ENCODE data around the gene ROR2.

Gene ROR2

DNA sequence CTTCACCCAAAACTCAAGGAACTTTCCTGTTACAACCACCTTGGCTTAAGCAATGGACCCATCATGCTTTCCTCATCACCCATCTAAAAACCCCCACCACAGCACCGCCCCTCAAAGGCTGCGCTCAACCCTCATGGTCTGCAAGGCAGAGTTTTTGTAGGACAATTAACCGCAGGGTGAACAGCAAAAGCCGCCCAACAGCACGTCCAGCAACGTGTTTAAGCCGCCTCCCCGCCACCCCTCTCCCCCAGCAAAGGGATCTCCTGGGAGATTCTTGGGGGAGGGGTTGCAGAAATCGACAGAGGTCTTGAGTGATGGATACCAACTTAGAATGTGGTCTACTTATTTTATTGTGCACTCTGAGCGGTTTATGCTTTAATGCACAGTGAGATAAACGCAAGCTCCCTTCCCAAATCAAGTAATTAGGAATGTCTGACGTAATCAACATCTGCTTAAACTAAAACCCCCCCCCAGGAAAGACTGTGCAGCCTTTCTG is 1.9 kb downstream of the ROR2 start:
- DNase-seq = no peak

DNA sequence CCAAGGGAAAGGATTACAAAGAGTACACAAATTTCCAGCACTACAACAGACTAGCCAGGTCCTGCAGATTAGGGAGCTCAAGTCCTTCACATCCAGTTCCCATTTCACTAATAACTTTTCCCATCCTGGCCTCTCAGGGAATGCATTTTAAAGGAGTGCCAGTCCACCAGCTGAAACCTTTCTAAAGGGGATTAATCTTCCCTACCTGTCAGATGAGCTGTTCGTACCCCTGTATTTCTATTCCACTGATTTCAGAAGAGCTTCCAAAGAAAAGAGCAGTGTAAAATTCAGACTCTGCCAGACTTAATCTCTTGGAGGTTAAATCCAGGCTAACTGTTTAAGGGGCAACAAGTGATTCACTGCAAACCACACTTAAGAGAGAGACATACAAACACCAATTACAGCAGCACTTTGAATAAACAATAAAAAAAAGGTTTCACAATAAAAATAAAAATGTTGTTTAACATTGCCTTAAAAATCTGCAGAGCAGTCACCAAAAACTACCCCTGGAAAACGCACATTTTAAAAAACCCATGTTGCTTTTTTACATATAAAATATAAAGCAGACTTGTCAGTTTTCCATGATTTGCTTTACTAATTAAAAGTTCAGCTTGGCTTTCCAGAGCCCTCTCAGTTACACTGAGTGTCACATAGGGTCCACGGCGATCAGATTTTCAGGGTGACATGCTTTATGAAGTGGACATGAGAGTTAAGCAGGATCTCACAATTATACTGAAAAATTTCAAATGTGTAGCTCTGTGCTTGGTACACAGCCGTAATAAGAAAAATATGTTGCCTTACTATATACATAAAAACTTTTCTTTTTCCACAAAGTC is 3.2 kb downstream of the ROR2 start:
- no peak for DNase-seq

DNA sequence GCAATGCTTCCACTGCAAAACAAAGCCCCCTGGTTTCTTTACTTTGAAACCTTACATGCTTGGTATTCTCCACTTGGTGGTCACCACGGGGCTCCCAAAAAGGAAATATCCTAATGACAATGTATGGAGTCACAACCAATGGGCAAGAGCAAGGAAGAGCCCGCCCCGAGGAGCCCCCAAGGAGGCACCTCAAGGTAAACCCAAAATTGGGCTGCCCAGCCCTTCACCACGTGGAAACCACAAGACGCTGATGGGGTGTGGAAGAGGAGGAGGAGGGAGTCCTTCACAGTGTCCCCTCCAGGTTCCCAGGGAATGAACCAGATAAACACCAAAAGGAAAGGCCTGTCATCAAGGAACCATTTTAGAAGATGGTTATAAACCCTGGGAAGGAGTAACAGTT is 3.8 kb downstream of the ROR2 start:
- no peak for DNase-seq

- no peak for DNase-seq
Observed at GRCh38 chr9:91945277-91946085, 4.5 kb downstream of the ROR2 start.

DNA sequence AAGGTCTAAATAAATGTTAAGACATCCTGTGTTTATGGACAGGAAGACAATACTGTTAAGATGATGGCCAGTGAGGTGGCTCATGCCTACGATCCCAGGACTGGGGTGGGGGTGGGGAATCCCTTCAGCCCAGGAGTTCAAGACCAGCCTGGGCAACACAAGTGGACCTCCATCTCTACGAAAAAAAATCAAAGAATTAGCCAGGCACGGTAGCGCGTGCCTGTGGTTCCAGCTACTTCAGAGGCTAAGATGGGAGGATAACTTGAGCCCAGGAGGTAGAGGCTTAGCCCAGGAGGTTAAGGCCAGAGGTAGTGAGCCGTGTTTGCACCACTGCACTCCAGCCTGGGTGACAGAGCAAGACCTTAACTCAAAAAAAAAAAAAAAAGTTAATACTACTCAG is 5.3 kb downstream of the ROR2 start:
- no peak for DNase-seq

DNA sequence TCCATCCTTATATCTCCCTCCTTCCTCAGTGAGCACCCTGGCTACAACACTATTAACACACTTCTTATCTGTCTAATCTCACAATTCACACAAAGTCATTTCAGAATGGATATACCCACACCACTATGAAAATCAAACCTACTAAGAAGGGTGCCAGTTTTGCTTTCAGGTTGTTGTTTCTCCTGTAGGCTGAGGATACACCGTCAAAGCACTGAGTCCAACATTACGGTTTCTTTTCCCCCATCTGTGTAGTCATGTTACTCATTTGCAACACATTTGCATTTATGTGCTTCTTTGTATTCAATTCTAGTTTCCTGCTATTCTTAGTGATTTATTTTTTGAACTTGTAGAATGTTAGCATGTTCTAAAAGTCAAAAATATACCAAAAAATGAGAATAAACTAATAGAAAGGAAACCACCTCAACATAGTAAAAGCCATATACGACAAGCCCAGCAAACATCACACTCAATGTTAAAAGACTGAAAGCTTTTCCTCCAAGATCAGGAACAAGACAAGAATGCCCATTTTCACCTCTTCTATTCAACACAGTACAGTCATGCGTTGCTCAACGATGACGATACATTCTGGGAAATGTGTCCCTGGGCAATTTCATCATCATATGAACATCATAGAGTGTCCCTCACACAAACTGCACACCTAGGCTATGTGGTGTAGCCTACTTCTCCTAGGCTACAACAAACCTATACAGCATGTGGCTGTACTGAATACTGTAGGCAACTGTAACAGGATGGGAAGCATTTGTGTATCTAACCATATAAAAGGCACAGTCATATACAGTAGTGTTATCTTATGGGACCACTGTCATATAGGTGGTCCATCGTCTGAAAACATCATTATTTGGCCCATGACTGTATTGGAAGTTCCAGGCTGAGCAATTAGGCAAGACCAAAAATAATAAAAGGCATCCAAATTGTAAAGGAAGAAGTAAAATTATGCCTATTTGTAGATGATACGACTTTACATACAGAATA is 6.3 kb downstream of the ROR2 start:
- no peak for DNase-seq

DNA sequence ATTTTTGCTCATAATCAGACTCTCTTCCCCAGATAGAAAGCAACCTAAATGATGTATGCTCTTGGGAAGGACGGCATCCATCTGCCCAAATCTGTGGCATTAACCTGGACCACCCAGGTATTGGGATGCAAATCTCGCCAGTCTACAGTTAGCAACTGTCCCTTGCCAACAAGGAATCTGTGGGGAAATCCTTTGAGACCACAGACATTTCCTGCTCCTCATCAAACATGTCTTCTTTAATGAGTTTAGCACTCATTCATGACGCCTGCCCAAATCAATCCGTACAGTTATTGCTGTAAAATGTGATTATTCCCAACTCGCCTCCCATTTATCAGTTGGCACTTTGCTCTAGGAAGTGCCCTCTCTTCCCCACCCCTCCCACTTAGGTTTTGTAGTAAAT is 7.8 kb downstream of the ROR2 start:
- DNase-seq = no peak

DNA sequence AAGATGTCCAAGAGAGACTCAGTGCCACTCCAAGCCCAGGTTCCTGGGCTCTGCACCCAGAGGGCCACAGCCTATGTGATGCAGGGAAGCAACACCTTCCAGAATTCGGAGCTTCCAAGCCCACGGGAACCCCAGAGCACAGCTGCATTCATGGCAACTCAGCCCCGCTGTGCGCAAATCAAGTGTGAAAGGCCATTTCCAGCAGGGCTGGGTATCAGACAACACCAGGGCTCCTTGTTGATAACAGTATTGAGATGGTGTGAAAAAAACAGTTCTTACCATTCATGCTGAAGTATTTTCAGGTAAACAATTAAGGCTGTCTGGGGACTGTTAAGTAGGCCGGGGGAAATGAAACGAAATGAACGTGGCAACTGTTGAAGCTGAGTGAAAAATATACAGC is 10.1 kb downstream of the ROR2 start:
- DNase-seq = no peak

DNA sequence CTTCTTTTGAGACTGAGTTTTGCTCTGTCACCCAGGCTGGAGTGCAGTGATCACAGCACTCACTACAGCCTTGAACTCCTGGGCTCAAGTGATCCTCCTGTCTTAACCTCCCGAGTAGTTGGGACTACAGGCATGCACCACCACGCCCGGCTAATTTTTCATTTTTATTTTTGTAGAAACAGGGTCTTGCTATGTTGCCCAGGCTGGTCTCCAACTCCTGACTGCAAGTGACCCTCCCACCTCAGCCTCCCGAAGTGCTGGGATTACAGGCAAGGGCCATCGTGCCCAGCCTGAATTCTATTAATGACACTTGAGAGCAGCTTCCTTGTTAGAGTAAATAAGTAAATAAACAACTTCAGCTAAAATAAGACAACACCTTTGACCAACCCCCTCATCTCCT is 12.3 kb downstream of the ROR2 start:
- DNase-seq = no peak

DNA sequence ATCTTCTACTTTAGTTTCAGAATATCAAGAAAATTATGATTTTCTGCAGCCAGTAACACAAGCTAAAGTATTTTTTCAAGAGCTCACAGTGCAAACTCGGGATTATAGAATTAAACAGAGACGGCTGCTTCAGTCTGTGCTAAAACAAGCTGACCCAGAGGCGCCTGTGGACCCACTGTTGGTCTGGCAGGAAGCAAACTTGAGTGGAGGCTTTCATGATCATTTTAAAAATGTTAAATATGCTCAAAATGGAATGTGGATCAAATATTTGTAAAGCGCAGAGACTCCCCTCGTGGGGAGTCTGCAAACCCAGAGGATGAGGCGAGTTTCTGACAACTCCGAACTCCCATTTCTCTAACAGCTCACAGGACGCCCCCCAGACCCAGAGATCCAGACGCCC is 13.0 kb downstream of the ROR2 start:
- DNase-seq = no peak

DNA sequence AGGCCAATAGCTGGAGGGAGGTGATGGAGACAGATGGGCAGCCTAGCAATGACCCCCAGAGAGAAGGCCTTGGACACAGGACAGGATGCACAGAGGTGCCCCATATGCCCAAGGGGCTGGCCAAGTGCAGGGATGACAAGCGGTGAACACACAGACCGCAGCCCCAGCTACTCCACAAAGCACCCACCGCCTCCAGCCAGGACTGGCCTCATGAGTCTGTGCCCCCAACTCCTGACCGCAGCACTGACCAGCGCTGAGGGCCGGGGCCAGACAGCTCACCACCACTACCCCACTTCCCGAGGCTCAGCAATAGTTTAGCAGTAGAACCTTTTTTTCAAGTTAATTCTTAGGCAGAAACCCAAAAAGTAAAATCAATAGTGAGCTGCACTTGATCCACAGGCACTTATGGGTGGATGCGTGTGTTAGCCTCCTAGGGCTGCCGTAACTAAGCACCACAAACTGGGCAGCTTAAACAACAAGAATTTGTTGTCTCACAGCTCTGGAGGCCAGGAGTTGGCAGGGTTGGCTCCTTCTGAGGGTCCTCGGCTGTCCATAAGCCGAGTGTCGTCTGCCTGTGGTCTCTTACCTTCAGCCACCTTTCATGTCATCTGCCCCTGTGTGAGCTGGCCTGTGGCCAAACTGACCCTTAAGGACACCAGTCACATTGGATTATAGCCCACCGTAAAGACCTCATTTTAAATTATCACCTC is 14.1 kb downstream of the ROR2 start:
- DNase-seq = no peak

GRCh38 chr9:91935066-91935749 is 14.8 kb downstream of the ROR2 start:
- no peak for DNase-seq

DNA sequence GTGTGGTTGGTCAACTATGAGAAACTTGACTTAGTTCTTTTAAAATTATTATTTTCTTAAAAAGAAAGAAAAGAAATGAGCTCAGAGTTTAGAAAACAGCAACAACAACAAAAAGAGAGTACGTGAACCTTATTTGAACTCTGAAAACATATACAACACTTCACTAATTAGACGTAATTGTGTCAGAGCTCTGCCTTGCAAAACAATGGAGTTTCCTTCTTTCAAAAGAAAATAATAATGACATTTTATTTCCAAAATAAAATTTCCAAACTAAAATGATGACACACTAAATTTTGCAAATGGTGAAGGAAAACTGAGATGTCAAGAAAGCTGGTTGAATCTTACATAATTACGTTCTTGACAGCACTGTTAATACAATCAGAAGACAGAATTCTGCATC is 15.4 kb downstream of the ROR2 start:
- DNase-seq = no peak

DNA sequence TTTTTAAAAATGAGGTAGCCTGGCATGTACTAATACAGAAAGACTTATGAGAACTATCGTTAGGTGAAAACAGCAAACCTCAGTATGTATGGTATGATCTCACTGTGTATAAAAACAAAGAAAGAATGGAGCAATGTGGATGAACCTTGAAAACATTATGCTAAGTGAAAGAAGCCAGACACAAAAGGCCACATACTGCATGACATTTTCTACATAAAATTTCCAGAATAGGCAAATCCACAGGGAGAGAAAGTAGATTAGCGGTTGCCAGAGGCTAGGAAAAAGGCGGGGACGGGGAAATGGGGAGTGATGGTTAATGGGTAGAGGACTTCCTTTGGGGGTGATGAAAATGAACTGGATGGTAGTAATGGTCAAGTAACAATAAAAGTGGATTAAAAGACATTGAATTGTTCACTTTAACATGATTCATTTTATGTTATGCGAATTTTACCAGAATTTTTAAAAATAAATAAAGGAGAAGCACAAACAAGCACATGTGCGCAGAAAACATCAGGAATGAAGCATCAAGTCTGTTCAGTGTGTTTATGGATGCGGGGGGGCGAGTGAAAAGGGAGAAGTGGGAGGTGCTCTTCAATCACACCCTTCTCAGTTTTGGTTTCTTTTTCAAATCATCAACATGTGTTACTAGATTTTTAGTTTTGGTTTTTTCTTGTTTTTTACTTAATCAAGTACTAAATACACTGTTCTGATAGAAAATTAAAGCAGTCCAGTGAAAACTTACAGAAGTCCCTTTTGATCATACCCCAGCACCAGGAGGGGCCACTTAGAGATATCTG is 16.3 kb downstream of the ROR2 start:
- DNase-seq = no peak

DNA sequence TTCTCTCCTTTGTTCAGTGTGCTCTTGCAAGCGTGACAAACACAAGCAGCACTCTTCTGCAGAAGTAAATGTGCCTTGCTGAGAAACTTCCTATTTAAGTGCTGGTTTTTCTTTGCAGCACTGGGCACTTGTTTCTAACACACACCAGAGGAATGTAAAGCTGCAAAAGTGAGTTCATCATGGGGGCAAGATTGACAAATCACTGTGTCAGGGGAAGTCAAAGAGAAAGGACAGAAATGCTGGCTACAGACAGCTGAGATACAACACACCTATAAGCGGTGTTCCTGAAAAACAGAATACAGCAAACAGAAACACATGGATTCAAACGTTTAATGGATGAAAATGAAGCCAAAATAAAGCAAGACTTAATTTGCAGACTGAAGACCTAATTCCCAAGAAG is 19.6 kb downstream of the ROR2 start:
- DNase-seq = no peak

- no peak for DNase-seq
Observed at GRCh38 chr9:91929331-91929730, 20.7 kb downstream of the ROR2 start.

DNA sequence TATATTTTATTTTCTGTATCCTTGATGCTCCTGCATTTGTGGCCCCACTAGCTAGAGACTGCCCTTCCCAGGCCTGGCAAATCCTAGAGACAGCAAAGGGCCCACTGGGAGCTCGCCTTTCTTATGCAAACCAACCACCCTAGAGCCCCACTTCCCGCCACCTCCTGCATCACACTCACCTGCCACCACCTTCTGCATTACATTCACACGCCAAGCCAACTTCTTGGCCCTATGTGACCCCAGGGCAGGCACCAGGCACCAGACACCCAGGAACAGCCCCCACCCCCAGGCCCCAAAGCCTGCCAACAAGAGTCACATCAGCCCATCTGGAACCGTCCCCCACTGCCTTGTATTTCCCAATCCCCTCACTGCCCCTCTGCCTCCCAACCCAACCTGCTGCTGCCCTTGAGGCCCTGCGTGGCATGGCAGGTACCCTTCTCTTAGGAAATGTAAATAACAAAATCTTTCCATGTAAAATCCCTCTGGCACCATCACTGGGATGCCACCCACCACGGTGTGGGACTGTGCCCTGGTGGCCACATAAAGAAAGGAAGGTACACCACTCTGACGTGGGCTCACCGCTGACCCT is 22.0 kb downstream of the ROR2 start:
- no peak for DNase-seq

GRCh38 chr9:91924090-91924489 is 25.9 kb downstream of the ROR2 start:
- no peak for DNase-seq

- DNase-seq = no peak
Observed at GRCh38 chr9:91923145-91923544, 26.9 kb downstream of the ROR2 start.

- DNase-seq = no peak
Observed at GRCh38 chr9:91921371-91921770, 28.7 kb downstream of the ROR2 start.
